GM18520 (cell line): ENCODE measurements around the gene MMP20.

Source experiments
- ATAC-seq: cut with Tn5 transposase; IDR thresholded peaks from one replicate; pipeline ENCODE4 v1.9.1; 2021; ENCODE audit not compliant: unreplicated experiment

The MMP20 gene

DNA sequence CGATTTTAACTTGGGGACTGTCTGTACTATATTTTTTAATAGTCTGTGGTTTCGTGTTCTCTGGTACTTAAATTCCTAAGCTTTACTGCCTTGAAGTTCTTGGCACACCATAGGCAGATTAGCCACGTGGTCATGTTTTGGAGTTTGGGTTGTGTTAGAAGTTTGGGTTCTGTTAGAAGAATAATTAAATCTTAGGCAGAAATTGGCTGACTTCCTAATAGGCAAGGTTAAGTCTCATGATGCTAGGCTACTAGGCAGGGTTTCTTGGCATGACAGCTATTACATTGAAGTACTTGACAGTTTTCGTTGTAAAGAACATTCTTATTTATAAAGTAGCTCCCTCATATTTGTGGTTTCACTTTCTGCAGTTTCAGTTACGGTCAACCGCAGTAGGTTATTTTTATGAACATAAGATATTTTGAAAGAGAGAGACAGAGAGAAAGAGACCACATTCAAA, 64.5 kb downstream of the MMP20 start:
- ATAC-seq: peak; percentile 65

DNA sequence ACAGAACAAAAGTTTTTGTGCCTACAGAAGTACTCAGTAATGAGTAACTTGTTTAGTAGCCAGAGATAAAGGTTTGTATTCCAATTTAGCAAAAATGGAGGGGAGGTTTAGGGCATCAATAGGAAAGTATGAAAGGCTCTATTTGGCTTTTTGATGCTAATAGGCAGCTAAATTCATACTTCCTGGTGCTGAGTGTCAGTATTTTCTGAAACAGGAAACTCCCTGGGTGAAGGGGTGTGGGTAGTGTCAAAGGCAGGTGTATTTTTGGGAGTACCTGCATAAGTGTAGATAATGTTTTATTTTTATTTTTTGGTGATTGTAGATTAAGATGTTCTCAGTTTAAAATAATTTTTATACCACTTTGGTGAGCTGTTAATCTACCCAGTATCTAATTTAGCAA, 65.3 kb downstream of the MMP20 start:
- no peak for ATAC-seq

DNA sequence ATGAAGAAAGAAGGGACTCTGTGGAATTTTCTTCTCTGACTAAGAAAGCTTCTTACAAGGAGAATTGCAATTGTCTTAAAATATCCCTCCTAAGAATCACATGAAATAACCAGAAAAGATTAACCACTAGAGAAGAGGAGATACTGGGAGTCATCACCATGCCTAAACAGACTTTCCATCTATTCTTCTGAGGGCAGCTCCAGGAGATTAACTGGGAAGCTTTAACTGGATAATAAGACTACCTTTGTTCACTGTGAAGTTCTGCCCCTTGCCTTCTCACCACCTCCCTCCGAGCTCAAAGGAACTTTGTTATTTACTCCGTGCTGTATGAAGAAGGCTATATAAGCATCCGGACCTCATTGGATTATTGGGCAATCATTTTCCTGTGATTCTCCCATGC, 70.0 kb downstream of the MMP20 start:
- ATAC-seq: no peak

DNA sequence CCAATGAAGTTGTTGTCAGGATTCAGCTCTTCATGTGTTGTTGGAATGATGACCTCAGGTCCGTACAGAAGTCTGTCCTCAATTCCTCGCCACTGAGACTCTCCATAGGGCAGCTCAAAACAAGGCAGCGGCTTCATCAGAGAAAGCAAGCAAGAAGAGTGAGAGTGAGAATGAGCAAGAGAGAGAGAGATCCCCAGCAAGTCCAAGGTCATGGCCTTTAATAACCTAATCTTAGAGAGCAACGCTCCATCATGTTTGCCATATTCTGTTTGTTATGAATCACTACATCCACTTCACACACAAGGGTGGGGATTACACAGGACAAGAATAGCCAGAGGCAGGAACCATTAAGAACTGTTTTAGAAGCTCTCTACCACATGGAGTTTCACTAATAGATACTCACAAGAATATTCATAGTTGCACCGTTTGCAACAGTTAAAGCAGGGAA, 71.3 kb downstream of the MMP20 start:
- peak; percentile 74 for ATAC-seq

DNA sequence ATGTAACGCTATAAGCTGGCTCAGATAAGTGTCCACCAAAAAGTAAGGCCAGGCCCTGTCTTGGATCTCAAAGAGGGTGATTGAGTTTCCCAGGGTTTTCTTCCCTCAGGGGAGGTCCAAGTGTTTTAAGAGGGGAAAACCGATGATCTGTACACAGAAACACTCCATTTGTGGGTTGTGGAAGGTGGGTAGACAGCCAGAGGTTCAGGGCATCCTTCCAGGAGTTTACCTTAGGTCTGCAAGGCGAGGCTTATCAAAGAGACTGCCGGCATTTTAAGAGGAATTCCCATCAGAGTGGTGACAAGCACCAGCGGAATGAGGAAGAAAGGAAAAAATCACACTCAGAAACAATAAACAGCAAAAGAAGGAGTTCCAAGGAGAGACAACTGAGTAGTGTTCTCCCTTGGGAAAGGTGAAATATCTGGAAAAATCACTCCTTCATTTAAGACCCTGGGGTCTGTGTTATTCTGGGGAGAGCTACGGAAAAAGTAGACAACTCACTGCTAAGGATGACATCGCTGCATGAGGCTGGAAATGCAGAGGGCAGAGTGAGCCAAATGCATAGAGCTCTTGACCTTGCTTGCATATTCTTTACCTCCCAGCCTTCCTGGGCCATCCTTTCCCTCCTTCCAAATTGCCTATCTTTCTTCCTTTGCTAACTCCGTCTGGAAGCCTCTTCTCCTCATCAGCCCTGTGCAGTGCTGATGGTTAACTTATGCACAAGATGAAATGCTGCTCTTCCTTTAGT, 72.5 kb downstream of the MMP20 start:
- ATAC-seq: no peak

DNA sequence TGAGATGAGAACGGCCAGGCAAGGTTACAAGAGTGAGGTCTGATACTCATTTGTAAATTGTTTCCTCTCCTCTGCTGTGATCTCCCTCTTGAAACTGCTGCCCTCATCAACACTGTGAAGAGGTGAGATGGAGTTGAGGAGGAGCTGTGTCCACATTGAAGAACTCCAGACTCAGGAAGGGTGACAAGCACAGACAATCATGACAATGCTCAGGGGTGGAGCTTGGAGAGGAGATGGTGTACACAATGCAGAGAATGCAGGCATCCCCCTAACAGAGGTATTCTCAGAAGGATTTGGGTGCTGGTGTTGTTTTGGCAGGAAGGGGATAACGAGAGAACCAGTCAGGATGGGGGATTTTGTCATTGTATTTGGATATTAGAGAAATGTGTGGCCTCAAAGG, 73.1 kb downstream of the MMP20 start:
- ATAC-seq: no peak

DNA sequence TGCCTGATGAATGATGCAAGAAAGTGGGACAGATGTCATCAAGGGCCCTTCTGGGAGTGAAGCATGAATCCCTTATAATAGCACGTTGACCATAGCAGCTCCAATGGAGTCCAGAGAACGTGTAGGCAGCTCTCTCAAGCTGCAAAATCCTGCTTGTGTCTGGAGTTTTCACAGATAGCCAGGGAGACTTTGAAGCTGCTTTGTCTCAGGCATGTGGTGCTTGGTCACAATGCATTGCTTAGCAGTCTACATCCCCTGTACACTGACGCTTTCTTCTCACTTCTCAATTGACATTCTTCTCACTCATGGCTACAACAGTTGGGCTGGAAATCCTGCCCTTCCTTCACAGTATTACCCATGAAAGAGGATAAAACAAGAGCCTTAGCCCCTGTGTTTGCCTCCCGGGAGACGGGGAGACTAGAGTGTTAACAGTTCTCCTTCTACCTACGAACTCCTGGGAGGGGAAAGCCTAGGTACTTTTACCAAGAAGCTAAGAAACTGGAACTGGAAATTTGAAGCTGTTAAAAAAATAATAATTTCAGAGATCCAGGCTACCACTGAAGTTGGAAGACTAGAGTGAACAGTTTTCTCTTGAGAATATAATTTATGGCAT, 73.9 kb downstream of the MMP20 start:
- no peak for ATAC-seq

DNA sequence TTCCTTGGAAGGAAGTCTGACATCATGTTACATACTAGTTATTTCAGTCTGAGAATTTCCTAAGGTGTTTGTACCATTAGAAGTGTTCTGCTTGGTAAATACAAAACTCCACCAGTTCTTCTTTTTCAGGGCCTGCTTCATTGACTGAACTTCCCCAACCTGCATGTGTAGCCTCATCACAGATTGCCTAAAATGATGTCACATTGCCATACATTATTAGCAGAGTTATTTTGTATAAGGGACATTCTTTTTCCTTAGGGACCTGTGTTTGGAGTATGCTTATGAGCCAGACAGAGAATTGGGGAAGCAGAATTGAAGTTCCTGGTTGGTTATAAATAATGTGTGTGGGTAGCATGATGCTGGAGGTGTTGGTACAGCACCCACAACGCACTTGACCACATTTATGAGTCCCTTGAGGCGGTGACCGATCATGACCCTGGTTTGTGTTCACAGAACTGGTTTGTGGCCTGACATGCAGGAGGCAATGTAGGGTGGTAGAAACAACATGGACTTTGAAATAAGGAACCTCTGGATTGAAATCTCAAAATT, 78.1 kb downstream of the MMP20 start:
- peak; percentile 85 for ATAC-seq

DNA sequence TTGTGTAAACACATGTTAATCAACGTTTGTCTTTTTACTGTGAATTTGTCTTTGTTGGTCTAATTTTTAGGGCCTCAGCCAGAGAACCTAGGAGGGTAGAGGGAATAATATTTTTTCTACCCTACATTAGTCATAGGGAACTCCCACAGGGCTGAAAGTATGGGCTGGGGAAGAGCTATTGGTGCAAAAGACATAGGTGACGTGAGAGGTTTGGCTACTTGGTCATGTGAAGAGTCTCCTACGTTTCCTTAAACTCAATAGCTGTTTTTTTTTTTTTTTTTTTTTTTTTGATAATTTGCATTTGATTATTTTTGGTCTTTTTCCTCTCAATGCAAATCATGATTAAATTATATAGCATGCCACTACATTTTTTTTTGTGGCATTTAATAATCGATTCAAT, 78.7 kb downstream of the MMP20 start:
- peak; percentile 33 for ATAC-seq

DNA sequence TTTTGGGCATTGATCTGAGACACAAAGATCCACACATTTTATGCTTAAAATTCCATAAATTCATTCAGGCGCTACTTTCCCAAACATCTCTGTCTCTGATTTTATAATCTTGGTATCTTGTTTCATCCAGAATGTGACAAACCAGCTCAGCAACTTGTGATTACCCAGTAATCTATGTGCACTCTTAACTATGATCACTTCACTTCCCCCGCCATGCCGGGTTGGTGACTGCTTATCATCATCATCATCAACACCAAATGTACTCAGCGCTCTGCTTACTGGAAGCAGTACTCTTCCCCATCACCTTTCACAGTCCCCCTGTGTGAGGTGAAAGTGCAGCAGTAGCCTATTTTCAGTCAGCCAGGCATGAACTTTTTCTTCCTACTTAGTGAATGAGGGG, 79.4 kb downstream of the MMP20 start:
- ATAC-seq: no peak

DNA sequence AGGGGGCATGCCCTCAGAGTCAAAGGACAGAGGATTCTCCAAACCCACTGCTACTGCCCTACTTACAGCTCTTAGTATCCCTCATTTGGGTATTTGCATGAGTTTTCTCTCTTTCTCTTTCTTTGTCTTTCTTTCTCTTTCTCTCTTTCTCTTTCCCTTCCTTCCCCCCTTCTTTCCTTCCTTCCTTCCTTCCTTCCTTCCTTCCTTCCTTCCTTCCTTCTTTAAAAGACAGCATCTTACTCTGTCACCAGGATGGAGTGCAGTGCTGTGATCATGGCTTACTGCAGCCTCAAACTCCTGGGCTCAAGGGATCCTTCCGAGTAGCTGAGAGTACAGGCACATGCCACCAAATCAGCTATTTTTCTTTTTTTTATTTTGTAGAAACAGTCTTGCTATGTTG, 80.5 kb downstream of the MMP20 start:
- no peak for ATAC-seq

DNA sequence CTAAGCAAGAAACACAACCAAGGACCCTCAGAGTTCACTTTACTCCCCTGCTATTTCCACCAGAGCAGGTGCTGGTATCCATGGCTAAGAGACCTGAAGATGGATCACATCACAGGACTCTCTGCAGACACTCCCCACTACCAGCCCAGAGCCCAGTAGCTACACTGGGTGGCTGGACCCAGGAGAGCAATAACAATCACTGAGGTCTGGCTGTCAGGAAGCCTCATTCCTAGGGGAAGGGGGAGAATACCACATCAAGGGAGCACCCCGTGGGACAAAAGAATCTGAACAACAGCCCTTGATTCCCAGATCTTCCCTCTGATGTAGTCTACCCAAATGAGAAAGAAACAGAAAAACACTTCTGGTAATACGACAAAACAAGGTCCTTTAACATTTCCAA, 85.6 kb downstream of the MMP20 start:
- no peak for ATAC-seq

DNA sequence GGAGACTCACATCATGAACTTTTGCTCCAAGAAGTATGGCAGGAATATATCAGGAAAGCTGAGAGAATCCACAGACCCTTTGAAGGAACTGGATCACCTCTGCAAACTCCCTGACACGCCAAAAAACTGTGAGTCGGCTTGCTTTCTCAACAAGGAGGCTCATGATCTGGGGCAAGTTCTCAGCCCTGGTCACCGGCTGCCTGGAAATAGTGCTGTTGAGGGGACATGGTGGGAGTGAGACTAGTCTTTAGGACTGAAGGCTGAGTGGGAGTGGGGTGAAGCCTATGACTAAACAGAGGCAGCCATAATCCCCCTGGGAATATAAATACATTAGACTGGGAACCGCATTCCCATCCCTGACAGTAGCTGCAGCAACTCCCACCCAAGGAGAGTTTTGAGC, 86.2 kb downstream of the MMP20 start:
- ATAC-seq: no peak

DNA sequence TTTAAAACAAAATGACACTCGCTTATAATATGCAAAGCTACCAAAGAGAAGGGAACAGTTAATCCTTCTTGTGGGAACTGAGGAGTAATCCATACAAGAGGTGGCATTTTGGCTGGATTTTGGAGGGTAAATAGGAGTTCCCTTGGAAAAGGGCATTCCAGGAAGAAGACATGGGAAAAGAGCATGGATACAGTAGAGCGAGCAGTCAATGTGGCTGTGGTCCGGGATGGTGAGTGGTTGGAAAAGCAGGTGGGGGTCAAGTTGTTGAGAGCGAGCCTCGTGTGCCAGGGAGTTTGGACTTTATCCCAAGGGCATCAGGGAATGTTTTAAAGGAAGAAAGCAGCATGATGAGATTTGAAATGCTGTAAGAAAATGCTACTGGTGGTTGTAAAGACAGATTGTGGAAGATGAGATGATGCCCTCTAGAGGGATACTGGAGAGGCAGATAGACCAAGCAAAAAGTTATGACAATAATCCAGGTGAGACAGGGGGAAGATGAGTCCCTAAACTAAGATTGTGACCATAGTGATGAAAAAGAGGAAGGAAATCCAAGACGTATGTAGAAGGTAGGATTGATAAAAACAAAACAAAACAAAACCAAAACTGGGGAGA, 90.8 kb downstream of the MMP20 start:
- no peak for ATAC-seq

DNA sequence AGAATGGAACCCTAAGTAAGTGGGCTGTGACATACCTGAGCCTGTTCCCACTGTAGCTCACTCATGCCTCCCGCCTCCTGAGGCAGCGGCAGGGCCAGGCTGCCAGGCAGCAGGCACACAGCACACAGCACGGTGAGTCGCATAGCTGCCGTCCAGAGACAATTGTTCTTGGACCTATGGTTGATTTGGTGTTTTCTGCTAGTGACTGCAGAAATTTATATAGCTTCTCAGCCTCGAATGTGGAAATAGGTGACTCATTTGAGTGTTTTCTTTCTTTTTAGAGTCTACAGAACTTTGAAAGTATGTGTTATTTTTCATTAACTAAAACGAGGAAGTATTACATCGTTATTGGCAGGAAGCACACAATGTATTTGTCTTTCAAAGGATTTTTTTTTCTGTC, 94.6 kb downstream of the MMP20 start, which contains the start of gene MMP7:
TSS of gene MMP7 (minus strand) at position 190 of the 400 bp plus-strand sequence. CDS start at position 143, 47 bp downstream.
- no peak for ATAC-seq

DNA sequence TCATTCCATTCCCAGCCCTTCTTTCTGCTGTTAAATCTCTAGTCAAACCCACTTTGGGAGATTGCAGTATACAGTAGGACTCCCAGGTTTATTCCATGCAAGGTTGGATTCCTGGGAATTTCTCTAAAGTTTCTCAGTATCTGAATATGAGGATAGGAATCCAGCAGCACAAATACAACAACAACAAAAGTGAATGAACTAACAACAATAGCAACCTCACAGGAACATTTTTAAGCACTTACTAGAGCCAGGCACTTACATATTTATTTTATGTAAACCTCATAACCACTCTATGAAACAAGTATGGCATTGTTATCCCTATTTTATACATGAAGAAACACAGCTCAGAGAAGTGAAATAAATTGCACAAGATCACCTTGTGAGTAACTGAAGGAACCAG, 96.5 kb downstream of the MMP20 start:
- no peak for ATAC-seq

DNA sequence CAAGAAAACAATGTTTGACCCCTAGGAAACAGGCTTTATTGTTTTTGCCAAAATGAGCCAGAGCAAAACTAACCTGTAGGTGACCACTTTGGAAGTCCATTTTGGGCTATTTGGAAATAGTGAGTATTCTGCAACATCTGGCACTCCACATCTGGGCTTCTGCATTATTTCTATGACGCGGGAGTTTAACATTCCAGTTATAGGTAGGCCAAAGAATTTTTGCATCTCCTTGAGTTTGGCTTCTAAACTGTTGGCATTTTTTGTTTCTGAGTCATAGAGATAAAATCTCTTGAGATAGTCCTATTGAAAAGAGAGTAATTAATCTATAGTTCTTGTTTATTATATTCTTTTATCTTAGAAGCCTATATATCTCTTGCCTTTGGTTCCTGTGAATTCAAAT, 97.4 kb downstream of the MMP20 start:
- ATAC-seq: no peak

DNA sequence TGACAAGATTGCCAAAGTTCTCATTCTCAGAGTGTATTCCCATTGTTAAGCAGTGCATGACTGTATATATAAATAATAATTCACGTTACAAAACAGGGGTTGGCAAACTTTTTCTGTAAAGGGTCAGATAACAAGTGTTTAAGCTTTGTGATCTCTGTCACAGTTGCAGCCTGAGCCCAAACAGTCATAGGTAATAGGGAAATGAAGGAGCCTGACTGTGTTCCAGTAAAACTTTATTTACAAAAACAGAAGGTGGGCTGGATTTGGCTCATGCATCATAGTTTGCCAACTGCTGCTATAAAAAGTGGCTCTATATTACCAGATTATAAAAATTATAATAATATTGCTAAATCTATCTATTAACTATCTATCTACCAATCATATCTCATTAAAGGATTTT, 98.1 kb downstream of the MMP20 start:
- ATAC-seq: no peak
